Breast epithelium (tissue), 3 donors: ENCODE measurements around the gene SPATA3.

ENCODE experiments used
- CTCF ChIP-seq, 3 donors: fragments of 450-650 bp; IDR thresholded peaks; one replicate each; pipeline ENCODE4 v1.5.1; 2016 to 2017; ENCODE audit warnings: antibody characterized with exemption in 3 of 3, mild to moderate bottlenecking in 3 of 3, moderate library complexity in 3 of 3
- POLR2A ChIP-seq: fragments of 450-650 bp; IDR thresholded peaks from one replicate; pipeline ENCODE4 v1.6.1; 2016; ENCODE audit warnings: antibody characterized with exemption, mild to moderate bottlenecking, moderate library complexity
- POLR2AphosphoS5 ChIP-seq, 3 donors: sonication (generic); formaldehyde crosslinking; IDR thresholded peaks; one replicate each; pipeline ENCODE4 v1.6.1; 2017; ENCODE audit warnings: antibody characterized with exemption in 3 of 3

DNA sequence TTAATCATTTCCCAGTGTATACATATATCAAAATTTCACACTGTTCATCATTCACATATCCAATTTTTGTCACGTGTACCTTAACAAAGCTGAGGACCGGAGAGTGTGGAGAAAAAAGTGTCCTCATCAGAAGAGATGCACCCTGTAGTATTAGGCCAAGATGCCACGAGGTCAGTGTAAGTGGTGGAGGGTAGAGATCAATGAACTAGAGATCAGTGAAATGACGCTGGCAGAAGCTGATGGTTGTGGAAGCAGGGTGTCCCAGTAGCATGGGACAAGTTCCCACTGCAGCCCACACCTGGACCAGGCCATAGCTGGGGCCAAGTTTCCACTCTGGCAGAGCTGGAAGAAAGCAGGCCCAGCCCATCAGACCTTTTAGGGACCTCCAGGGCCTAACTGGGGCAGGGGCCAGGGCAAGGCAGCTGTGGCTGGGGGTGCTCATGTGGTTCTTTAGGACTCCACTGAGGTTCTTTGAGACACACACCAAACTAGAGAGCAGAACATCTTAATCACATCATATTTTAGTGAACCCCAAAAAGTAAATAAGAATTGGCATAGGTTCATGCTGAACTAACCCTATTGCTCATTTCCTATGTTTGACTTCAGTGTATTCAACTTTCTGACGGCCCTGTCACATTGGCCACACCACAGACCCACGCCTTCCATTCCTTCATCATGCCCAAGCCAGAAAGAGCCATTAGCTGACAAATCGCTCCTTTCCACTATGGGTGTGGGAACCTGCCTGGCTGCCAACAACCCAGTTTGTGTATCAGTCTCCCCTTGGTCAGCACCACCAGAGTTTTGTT is 49.3 kb upstream of the SPATA3 start:
- TF ChIP-seq POLR2A (no peak), CTCF (IDR thresholded peaks at IDR 0.05) (no peak), POLR2AphosphoS5 (IDR thresholded peaks at IDR 0.05) (no peak)
